ENCODE data around the gene MEIOSIN.
A peak's percentile ranks its signal among the peaks of the same experiment; 100 is the strongest.
"Not testable (repeated sequence)": the region's sequence is repeated elsewhere in the genome, so short reads cannot be mapped to it uniquely, and the experiment has no call there.

MEIOSIN gene

GRCh38 chr19:45717983-45718650 lies 15.1 kb upstream of the MEIOSIN start:
- no peak for DNase-seq (ENCODE audit: low read depth in 2 of 2, low spot score in 1 of 2)

GRCh38 chr19:45720065-45720464 lies 13.2 kb upstream of the MEIOSIN start:
- DNase-seq (ENCODE audit: low read depth in 2 of 2, low spot score in 1 of 2): not testable (repeated sequence)

DNA sequence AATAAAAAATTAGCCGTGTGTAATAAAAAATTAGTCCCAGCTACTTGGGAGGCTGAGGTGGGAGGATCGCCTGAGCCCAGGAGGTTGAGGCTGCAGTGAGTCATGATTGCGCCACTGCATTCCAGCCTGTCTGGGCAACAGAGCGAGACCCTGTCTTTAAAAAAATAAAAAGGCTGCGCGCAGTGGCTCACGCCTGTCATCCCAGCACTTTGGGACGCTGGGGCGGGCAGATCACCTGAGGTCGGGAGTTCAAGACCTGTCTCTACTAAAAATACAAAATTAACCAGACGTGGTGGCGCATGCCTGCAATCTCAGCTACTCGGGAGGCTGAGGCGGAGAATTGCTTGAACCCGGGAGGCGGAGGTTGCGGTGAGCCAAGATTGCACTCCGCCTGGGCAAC lies 4.6 kb upstream of the MEIOSIN start:
- DNase-seq (ENCODE audit: low read depth in 2 of 2, low spot score in 1 of 2): not testable (repeated sequence)

DNA sequence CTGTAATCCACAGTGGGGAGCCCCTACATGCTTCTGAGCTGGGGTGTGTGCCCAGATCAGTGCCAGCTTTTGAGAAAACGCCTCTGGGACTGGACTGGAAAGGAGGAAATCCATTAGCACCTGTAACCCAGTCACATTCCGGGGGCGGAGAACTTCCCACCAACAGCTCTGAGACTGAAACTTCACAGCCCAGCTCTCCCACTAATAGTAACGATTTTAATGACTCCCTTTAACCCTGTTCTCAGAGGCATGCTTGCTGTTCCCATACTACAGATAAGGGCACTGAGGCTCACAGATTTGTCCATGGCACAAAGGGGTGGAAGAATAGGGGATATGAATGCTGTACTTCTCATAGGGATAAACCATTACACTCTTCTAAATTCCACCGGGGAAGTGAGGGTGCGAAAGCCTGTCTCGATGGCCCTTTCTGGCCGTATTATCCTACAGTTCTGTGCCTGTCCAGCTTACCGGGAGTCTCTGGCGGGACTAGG lies 3.4 kb upstream of the MEIOSIN start:
- no peak for DNase-seq (ENCODE audit: low read depth in 2 of 2, low spot score in 1 of 2)

GRCh38 chr19:45730368-45731288 lies 2.6 kb upstream of the MEIOSIN start, which contains the start of gene FBXO46:
TSS of gene FBXO46 (minus strand) at chr19:45730896. CDS start at chr19:45713495, 17,401 bp downstream.
- DNase-seq (ENCODE audit: low read depth in 2 of 2, low spot score in 1 of 2): peak; percentile 72 to 83

GRCh38 chr19:45739498-45740439 lies 6.5 kb downstream of the MEIOSIN start:
- no peak for DNase-seq (ENCODE audit: low read depth in 2 of 2, low spot score in 1 of 2)

DNA sequence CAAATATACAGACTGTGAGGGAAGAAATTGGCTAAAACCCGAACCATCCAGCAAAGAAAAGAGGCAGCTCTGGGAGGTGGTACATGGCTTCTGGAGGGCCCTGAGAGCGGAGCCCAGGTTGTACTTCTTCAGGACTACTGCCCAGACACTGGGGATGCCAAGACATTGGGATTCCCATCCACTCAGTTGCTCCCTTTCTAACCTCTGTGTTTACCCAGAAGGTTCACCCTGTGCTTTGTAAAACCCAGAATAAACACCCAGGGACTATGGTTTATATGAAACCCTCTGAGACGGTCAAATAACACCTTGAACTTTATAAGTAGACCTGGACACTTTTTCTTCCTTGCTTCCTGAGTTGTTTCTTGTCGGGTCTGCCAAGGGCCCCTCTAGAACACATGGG lies 9.7 kb downstream of the MEIOSIN start:
- DNase-seq (ENCODE audit: low read depth in 2 of 2, low spot score in 1 of 2): no peak

DNA sequence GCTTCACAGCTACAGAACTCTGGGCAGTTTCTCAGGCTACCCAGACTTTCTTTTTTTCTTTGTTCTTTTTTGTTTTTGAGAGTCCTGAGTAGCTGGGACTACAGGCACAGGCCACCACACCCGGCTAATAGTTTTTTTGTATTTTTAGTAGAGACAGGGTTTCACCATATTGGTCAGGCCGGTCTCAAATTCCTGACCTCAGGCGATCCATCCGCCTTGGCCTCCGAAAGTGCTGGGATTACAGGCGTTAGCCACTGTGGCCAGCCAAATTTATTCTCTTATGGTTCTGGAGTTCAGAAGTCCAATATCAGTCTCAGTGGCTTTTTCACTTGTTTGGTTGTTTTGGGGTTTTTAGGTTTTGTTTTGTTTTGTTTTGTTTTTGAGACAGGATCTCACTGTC lies 12.4 kb downstream of the MEIOSIN start:
- no peak for DNase-seq (ENCODE audit: low read depth in 2 of 2, low spot score in 1 of 2)

- no peak for DNase-seq (ENCODE audit: low read depth in 2 of 2, low spot score in 1 of 2)
Observed at GRCh38 chr19:45746866-45747265, 13.6 kb downstream of the MEIOSIN start.

DNA sequence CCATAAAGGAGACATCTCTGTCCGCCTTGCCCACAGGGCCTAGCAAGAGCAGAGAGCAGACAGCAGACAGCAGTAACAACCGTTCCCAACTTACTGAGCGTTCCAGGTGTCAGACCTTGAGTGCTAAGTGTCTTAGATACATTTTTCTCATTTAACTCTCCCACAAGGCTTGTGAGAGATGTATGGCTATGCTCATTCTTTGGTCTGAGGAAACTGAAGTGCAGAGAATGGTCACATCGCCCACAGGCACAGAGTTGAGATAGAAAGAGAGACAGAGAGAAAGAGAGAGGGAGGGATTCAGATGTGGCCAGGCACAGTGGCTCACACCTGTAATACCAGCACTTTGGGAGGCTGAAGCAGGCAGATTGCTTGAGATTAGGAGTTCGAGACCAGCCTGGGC lies 14.3 kb downstream of the MEIOSIN start:
- DNase-seq (ENCODE audit: low read depth in 2 of 2, low spot score in 1 of 2): no peak

DNA sequence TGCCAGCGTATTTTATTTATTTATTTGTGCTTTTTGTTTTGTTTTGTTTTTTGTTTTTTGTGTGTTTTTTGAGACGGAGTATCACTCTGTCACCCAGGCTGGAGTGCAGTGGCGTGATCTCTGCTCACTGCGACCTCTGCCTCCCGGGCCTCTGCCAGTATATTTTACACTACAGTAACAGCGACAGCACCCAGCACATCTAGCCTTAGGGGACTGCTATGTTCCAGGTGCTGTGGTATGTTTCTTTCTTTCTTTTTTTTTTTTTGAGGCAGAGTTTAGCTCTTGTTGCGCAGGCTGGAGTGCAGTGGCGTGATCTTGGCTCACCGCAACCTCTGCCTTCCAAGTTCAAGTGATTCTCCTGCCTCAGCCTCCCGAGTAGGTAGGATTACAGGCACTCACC lies 18.2 kb downstream of the MEIOSIN start:
- not testable (repeated sequence) for DNase-seq (ENCODE audit: low read depth in 2 of 2, low spot score in 1 of 2)

- DNase-seq (ENCODE audit: low read depth in 2 of 2, low spot score in 1 of 2): no peak
Observed at GRCh38 chr19:45752639-45753038, 19.4 kb downstream of the MEIOSIN start.

GRCh38 chr19:45753548-45753947 lies 20.3 kb downstream of the MEIOSIN start:
- no peak for DNase-seq (ENCODE audit: low read depth in 2 of 2, low spot score in 1 of 2)

- no peak for DNase-seq (ENCODE audit: low read depth in 2 of 2, low spot score in 1 of 2)
Observed at GRCh38 chr19:45754323-45754722, 21.1 kb downstream of the MEIOSIN start.

- no peak for DNase-seq (ENCODE audit: low read depth in 2 of 2, low spot score in 1 of 2)
Observed at GRCh38 chr19:45757695-45758094, 24.5 kb downstream of the MEIOSIN start.

- no peak for DNase-seq (ENCODE audit: low read depth in 2 of 2, low spot score in 1 of 2)
Observed at GRCh38 chr19:45758921-45759320, 25.7 kb downstream of the MEIOSIN start.

GRCh38 chr19:45761714-45762113 lies 28.5 kb downstream of the MEIOSIN start:
- DNase-seq (ENCODE audit: low read depth in 2 of 2, low spot score in 1 of 2): no peak

DNA sequence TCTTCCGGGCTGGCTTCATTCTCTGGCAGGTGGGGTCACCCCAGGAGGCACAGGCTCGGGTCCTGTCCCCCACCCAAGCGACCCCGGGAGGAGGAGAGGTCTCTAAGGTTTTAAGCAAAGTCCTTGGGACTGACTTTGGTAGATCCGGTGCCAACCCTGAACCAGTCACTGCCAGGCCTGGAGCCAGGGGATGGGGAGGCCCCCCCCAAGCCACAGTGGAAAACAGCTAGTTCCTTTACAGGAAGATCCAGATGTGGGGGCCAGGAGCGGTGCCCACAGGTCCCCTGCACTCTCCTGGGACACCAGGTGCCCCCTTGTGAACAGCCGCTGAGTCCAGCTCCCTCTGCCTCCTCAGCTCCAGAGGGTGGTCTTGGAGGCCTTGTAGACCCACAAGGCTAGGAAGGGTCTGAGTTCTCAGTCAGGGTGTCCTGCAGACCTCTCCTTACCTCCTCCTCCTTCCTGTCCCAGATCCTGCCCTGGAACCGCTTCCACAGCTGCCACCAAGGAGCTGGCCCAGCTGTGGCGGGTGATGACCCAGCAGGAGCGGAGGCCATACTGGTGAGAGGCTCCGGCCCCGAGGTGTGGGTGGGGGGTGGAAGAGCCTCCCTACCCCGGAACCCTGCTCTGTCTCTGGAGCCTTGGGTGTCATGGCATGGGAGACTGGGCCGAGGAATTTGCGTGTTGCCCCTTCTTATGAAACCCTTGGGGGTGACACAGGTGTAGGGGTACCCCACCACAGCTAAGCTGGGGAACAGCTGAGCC lies 29.8 kb downstream of the MEIOSIN start:
- DNase-seq (ENCODE audit: low read depth in 2 of 2, low spot score in 1 of 2): no peak

- no peak for DNase-seq (ENCODE audit: low read depth in 2 of 2, low spot score in 1 of 2)
Observed at GRCh38 chr19:45763691-45764294, 30.6 kb downstream of the MEIOSIN start.

DNA sequence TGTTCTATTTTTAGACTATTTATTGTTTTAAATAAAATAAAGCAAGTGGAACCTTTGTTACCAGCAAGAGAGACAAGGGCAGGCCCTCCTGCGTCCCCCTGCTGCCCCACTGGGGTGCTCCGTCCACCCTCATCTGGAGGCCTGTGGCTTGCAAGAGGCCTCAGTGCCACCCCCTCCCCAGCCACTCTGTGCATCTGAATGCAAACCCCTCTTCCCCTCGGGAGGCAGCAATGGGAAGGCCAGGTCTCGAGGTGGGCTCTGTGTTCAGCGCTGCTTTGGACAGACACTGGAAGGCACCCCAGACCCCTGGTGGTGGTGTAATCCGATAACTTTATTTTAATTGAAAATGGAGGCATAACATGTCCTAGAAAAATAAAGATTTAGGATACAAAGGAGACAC lies 31.2 kb downstream of the MEIOSIN start:
- no peak for DNase-seq (ENCODE audit: low read depth in 2 of 2, low spot score in 1 of 2)
